Measurements from ENCODE around the gene GNPTAB. TPM values are rescaled to one million over a fixed set of nuclear protein-coding genes. Genes with fewer than 3 reads are reported as not detected.

GNPTAB gene
- total and polyA plus RNA-seq, 2 of the 8 experiments (the other 6 are each of a cell fraction or from before 2014, with no cell fraction given), result 21.5 to 51.3 TPM

DNA sequence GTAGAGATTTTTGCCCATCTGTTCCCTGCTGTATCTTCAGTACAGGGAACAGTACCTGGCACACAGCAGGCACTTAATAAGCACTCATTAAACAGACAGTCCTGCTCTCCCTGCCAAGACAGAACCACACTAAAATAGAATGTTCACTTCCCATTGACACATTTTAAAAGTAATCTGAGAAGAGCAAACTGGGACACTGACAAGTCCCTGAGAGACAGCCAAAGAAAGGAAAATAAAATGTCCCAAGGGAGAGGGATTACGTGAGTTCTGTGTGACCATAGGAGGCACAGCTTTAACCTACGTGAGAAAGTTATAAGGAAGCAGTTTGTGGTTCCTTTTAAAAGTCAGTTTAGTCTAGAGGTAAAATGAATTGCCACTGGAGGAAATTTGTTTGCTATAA is 47.6 kb downstream of the GNPTAB start:
- Histone ChIP-seq H3K23ac (ENCODE audit: insufficient read length) (no peak overlapping the region), H4K5ac (ENCODE audit: insufficient read length, low read depth, low read length) (no peak overlapping the region), H3K9ac (replicated peaks in 1 of 4; ENCODE audit: extremely low read depth in 1 of 4, low read depth in 3 of 4, low read length in 3 of 4) (no peak overlapping the region; a peak in 1 of 7 replicates), H3K9me3 (ENCODE audit: insufficient read depth in 2 of 2, low read depth in 1 of 2, low read length in 1 of 2) (no peaks in the 10 kb centered on the region), H2AFZ (ENCODE audit: low read length) (no peak overlapping the region), H3K4me1 (replicated peaks in 1 of 4; ENCODE audit: control insufficient read depth in 3 of 4, insufficient read depth in 4 of 4, low read length in 3 of 4) (no peaks in the 10 kb centered on the region), H3K56ac (replicated peaks; ENCODE audit: insufficient read length, low read depth, low read length) (no peak overlapping the region), H3K23me2 (ENCODE audit: low read depth, low read length) (no peaks in the 10 kb centered on the region), H3K4ac (replicated peaks; ENCODE audit: insufficient read length, low read depth, low read length) (no peak overlapping the region), H3K4me2 (ENCODE audit: insufficient read depth in 1 of 2, low read depth in 2 of 2, low read length in 2 of 2) (no peak overlapping the region), H2BK12ac (ENCODE audit: low read depth, low read length) (no peak overlapping the region), H3K79me1 (ENCODE audit: low read depth, low read length) (no peaks in the 10 kb centered on the region), H3K14ac (ENCODE audit: insufficient read length) (no peak overlapping the region), H3K79me2 (ENCODE audit: control insufficient read depth in 1 of 2, insufficient read depth in 2 of 2, low read length in 2 of 2) (no peaks in the 10 kb centered on the region), H2BK5ac (ENCODE audit: low read depth, low read length) (no peak overlapping the region), H2BK20ac (ENCODE audit: low read length) (no peak overlapping the region), H4K91ac (replicated peaks; ENCODE audit: insufficient read length, low read length) (peak overlapping the region; percentile 25), H2BK120ac (replicated peaks; ENCODE audit: low read depth, low read length) (no peak overlapping the region), H3K27me3 (replicated peaks in 1 of 4; ENCODE audit: control insufficient read depth in 3 of 4, extremely low read depth in 1 of 4, insufficient read depth in 3 of 4, low read length in 3 of 4) (no peaks in the 10 kb centered on the region), H3K4me3 (ENCODE audit: extremely low read depth in 1 of 4, insufficient read depth in 2 of 4, low read depth in 3 of 4, low read length in 4 of 4) (no peak overlapping the region), H2BK15ac (ENCODE audit: low read length) (no peak overlapping the region), H4K8ac (ENCODE audit: extremely low read depth, insufficient read depth, low read length) (no peak overlapping the region), H3K36me3 (ENCODE audit: control insufficient read depth in 2 of 4, insufficient read depth in 4 of 4, low read length in 3 of 4) (peaks cover 0 to 39% (median 12%) of the 10 kb centered on the region in 4 experiments; a peak in 7 of 8 replicates), H3K27ac (ENCODE audit: low read depth, low read length) (no peak overlapping the region), H3K18ac (ENCODE audit: extremely low read depth, low read length) (no peak overlapping the region), H2AK5ac (ENCODE audit: low read depth, low read length) (no peak overlapping the region), H4K20me1 (replicated peaks in 1 of 2; ENCODE audit: control insufficient read depth in 1 of 2, insufficient read depth in 2 of 2, low read length in 2 of 2) (peaks cover 0 to 2% of the 10 kb centered on the region in 2 experiments)
- WGBS, 2 experiments (ENCODE audit: extremely low coverage in 1 of 2, insufficient coverage in 1 of 2, insufficient read length in 1 of 2, insufficient replicate concordance in 2 of 2, low coverage in 1 of 2, low lambda C conversion rate in 2 of 2, missing lambda C conversion rate in 1 of 2), result 92% methylated on average over 2 of the region's 2 CpGs; no CpG with 5 or more reads in 1 of the 2 experiments
- TF ChIP-seq KDM1A (IDR thresholded peaks at IDR 0.05; ENCODE audit: borderline replicate concordance, low read length) (no peak), CEBPB (IDR thresholded peaks at IDR 0.05; ENCODE audit: low read depth, low read length) (no peak), YY1 (IDR thresholded peaks at IDR 0.05; ENCODE audit: low read depth, low read length) (no peak), RBBP5 (IDR thresholded peaks at IDR 0.05; ENCODE audit: borderline replicate concordance, low read depth, low read length) (no peak), SAP30 (IDR thresholded peaks at IDR 0.05; ENCODE audit: insufficient read depth, insufficient replicate concordance, low read length) (no peak), BRCA1 (IDR thresholded peaks at IDR 0.05; ENCODE audit: low read depth, low read length) (no peak), EZH2 (IDR thresholded peaks at IDR 0.05; ENCODE audit: low read depth, low read length, severe bottlenecking) (no peak), TBP (IDR thresholded peaks at IDR 0.05; ENCODE audit: low read depth, low read length) (no peak), CREB1 (IDR thresholded peaks at IDR 0.05) (no peak), HDAC6 (IDR thresholded peaks at IDR 0.05; ENCODE audit: low read depth, low read length) (no peak), NRF1 (IDR thresholded peaks at IDR 0.05; ENCODE audit: low read depth, low read length) (no peak), BCL11A (IDR thresholded peaks at IDR 0.05; ENCODE audit: low read depth in 2 of 2, low read length in 2 of 2) (no peak), BACH1 (IDR thresholded peaks at IDR 0.05; ENCODE audit: low read length) (no peak)
- FAIRE-seq (no peak), DNase-seq (ENCODE audit: low read depth in 1 of 2, low spot score in 2 of 2) (no peak)
- ChIA-PET POLR2A (ENCODE audit: partially characterized antibody) (interaction anchor here (1.4 kb wide), 1 partner anchor 10 kb away, joined by 7 read pairs; no protein-coding TSS in a partner anchor), CTCF (ENCODE audit: partially characterized antibody) (interaction anchor here (1.2 to 2.3 kb wide), 3 partner anchors 10 to 57 kb away, joined by 4 to 16 read pairs (median 7); no protein-coding TSS in a partner anchor)
